Measurements from ENCODE around the gene SNRNP35. TPM values are rescaled to one million over a fixed set of nuclear protein-coding genes. Genes with fewer than 3 reads are reported as not detected.
"Not testable (repeated sequence)": the region's sequence is repeated elsewhere in the genome, so short reads cannot be mapped to it uniquely, and the experiment has no call there.

Gene SNRNP35
- total RNA-seq, 1 experiment from 2014 or later: 7.8 TPM

GRCh38 chr12:123489580-123489979, 31.6 kb downstream of the SNRNP35 start:
- no peak overlapping the region for H3K4me3 ChIP-seq
- H3K4me1 ChIP-seq (replicated peaks): no peaks in the 10 kb centered on the region
- DNase-seq (ENCODE audit: low read depth in 1 of 2, low spot score in 2 of 2): no peak
- no peaks in the 10 kb centered on the region for H3K27me3 ChIP-seq (replicated peaks)
- H3K36me3 ChIP-seq: no peaks in the 10 kb centered on the region
- no peak overlapping the region for H3K27ac ChIP-seq
- no peaks in the 10 kb centered on the region for H3K9me3 ChIP-seq (replicated peaks)

GRCh38 chr12:123490089-123490488, 32.1 kb downstream of the SNRNP35 start:
- no peaks in the 10 kb centered on the region for H3K27me3 ChIP-seq (replicated peaks)
- no peaks in the 10 kb centered on the region for H3K9me3 ChIP-seq (replicated peaks)
- DNase-seq (ENCODE audit: low read depth in 1 of 2, low spot score in 2 of 2): no peak
- no peak overlapping the region for H3K27ac ChIP-seq
- no peaks in the 10 kb centered on the region for H3K4me1 ChIP-seq (replicated peaks)
- H3K36me3 ChIP-seq: no peaks in the 10 kb centered on the region
- H3K4me3 ChIP-seq: no peak overlapping the region

GRCh38 chr12:123491056-123491455, 33.1 kb downstream of the SNRNP35 start:
- no peak for DNase-seq (ENCODE audit: low read depth in 1 of 2, low spot score in 2 of 2)
- no peaks in the 10 kb centered on the region for H3K9me3 ChIP-seq (replicated peaks)
- H3K36me3 ChIP-seq: no peaks in the 10 kb centered on the region
- no peak overlapping the region for H3K4me3 ChIP-seq
- H3K27me3 ChIP-seq (replicated peaks): no peaks in the 10 kb centered on the region
- H3K4me1 ChIP-seq (replicated peaks): no peaks in the 10 kb centered on the region
- no peak overlapping the region for H3K27ac ChIP-seq

GRCh38 chr12:123491481-123491880, 33.5 kb downstream of the SNRNP35 start:
- DNase-seq (ENCODE audit: low read depth in 1 of 2, low spot score in 2 of 2): no peak
- H3K9me3 ChIP-seq (replicated peaks): no peaks in the 10 kb centered on the region
- no peaks in the 10 kb centered on the region for H3K4me1 ChIP-seq (replicated peaks)
- no peak overlapping the region for H3K4me3 ChIP-seq
- no peak overlapping the region for H3K27ac ChIP-seq
- H3K27me3 ChIP-seq (replicated peaks): no peaks in the 10 kb centered on the region
- H3K36me3 ChIP-seq: no peaks in the 10 kb centered on the region

- not testable (repeated sequence) for DNase-seq (ENCODE audit: low read depth in 1 of 2, low spot score in 2 of 2); H3K4me3 ChIP-seq; H3K27me3 ChIP-seq (replicated peaks); H3K9me3 ChIP-seq (replicated peaks); H3K27ac ChIP-seq; H3K4me1 ChIP-seq (replicated peaks); H3K36me3 ChIP-seq
Measured at GRCh38 chr12:123492339-123493039, 34.5 kb downstream of the SNRNP35 start.

GRCh38 chr12:123494124-123494851, 36.3 kb downstream of the SNRNP35 start:
- no peaks in the 10 kb centered on the region for H3K4me1 ChIP-seq (replicated peaks)
- no peaks in the 10 kb centered on the region for H3K9me3 ChIP-seq (replicated peaks)
- no peaks in the 10 kb centered on the region for H3K27me3 ChIP-seq (replicated peaks)
- H3K36me3 ChIP-seq: no peaks in the 10 kb centered on the region
- DNase-seq (ENCODE audit: low read depth in 1 of 2, low spot score in 2 of 2): no peak
- no peak overlapping the region for H3K27ac ChIP-seq
- H3K4me3 ChIP-seq: no peak overlapping the region

GRCh38 chr12:123497065-123497464, 39.1 kb downstream of the SNRNP35 start:
- DNase-seq (ENCODE audit: low read depth in 1 of 2, low spot score in 2 of 2): no peak
- H3K4me3 ChIP-seq: no peak overlapping the region
- H3K4me1 ChIP-seq (replicated peaks): no peaks in the 10 kb centered on the region

GRCh38 chr12:123498126-123498825, 40.3 kb downstream of the SNRNP35 start:
- no peak overlapping the region for H3K4me3 ChIP-seq
- no peaks in the 10 kb centered on the region for H3K9me3 ChIP-seq (replicated peaks)
- H3K27me3 ChIP-seq (replicated peaks): no peaks in the 10 kb centered on the region
- no peak for DNase-seq (ENCODE audit: low read depth in 1 of 2, low spot score in 2 of 2)
- no peaks in the 10 kb centered on the region for H3K4me1 ChIP-seq (replicated peaks)
- no peak overlapping the region for H3K27ac ChIP-seq
- H3K36me3 ChIP-seq: no peaks in the 10 kb centered on the region

More at GRCh38 chr12:123497065-123497464, 39.1 kb downstream of the SNRNP35 start:
- Histone ChIP-seq H3K27ac (no peak overlapping the region), H3K9me3 (replicated peaks) (no peaks in the 10 kb centered on the region), H3K27me3 (replicated peaks) (no peaks in the 10 kb centered on the region), H3K36me3 (no peaks in the 10 kb centered on the region)

GRCh38 chr12:123499332-123499731, 41.4 kb downstream of the SNRNP35 start:
- DNase-seq (ENCODE audit: low read depth in 1 of 2, low spot score in 2 of 2): no peak
- H3K4me1 ChIP-seq (replicated peaks): no peaks in the 10 kb centered on the region
- no peaks in the 10 kb centered on the region for H3K9me3 ChIP-seq (replicated peaks)
- H3K4me3 ChIP-seq: no peak overlapping the region
- no peaks in the 10 kb centered on the region for H3K36me3 ChIP-seq
- H3K27me3 ChIP-seq (replicated peaks): no peaks in the 10 kb centered on the region
- no peak overlapping the region for H3K27ac ChIP-seq

- DNase-seq (ENCODE audit: low read depth in 1 of 2, low spot score in 2 of 2): no peak
- no peaks in the 10 kb centered on the region for H3K36me3 ChIP-seq
- no peaks in the 10 kb centered on the region for H3K27me3 ChIP-seq (replicated peaks)
- H3K9me3 ChIP-seq (replicated peaks): no peaks in the 10 kb centered on the region
- H3K27ac ChIP-seq: no peak overlapping the region
- H3K4me1 ChIP-seq (replicated peaks): no peaks in the 10 kb centered on the region
- no peak overlapping the region for H3K4me3 ChIP-seq
Measured at GRCh38 chr12:123502163-123502704, 44.3 kb downstream of the SNRNP35 start.

GRCh38 chr12:123506059-123506842, 48.3 kb downstream of the SNRNP35 start:
- no peaks in the 10 kb centered on the region for H3K36me3 ChIP-seq
- H3K4me1 ChIP-seq (replicated peaks): no peaks in the 10 kb centered on the region
- H3K4me3 ChIP-seq: no peak overlapping the region
- DNase-seq (ENCODE audit: low read depth in 1 of 2, low spot score in 2 of 2): no peak
- H3K27me3 ChIP-seq (replicated peaks): no peaks in the 10 kb centered on the region
- H3K9me3 ChIP-seq (replicated peaks): no peaks in the 10 kb centered on the region
- no peak overlapping the region for H3K27ac ChIP-seq

GRCh38 chr12:123506843-123507236, 48.9 kb downstream of the SNRNP35 start:
- H3K4me3 ChIP-seq: no peak overlapping the region
- no peaks in the 10 kb centered on the region for H3K27me3 ChIP-seq (replicated peaks)
- no peak overlapping the region for H3K27ac ChIP-seq
- H3K4me1 ChIP-seq (replicated peaks): no peaks in the 10 kb centered on the region
- H3K36me3 ChIP-seq: no peaks in the 10 kb centered on the region
- H3K9me3 ChIP-seq (replicated peaks): no peaks in the 10 kb centered on the region
- DNase-seq (ENCODE audit: low read depth in 1 of 2, low spot score in 2 of 2): no peak

Data from SJSA1 (cell line).